GM18520 (cell line): ENCODE results near the gene ACE.

Experiments
- ATAC-seq: cut with Tn5 transposase; IDR thresholded peaks from one replicate; pipeline ENCODE4 v1.9.1; 2021; ENCODE audit not compliant: unreplicated experiment

Gene ACE

GRCh38 chr17:63476854-63477479, at the start of gene ACE:
Gene ACE, plus strand, starts transcription at chr17:63477061. Its CDS starts 34 bp downstream, at chr17:63477095.
- no peak for ATAC-seq

GRCh38 chr17:63429766-63430165, 47.1 kb upstream of the ACE start:
- no peak for ATAC-seq

- ATAC-seq, result no peak
These were observed 46.6 kb upstream of the ACE start for GRCh38 chr17:63430223-63430622.

- ATAC-seq, result no peak
These were observed 45.3 kb upstream of the ACE start for GRCh38 chr17:63431618-63431938.

- no peak for ATAC-seq
These were observed 44.7 kb upstream of the ACE start for GRCh38 chr17:63431939-63432804.

GRCh38 chr17:63433746-63434591, 42.9 kb upstream of the ACE start:
- no peak for ATAC-seq

- ATAC-seq, result no peak
These were observed 41.8 kb upstream of the ACE start for GRCh38 chr17:63434951-63435571.

GRCh38 chr17:63435681-63436522, 41.0 kb upstream of the ACE start:
- ATAC-seq, result no peak

GRCh38 chr17:63436523-63437110, 40.2 kb upstream of the ACE start:
- ATAC-seq, result no peak

- ATAC-seq, result no peak
These were observed 39.4 kb upstream of the ACE start for GRCh38 chr17:63437287-63438091.

GRCh38 chr17:63438092-63439051, 38.5 kb upstream of the ACE start:
- no peak for ATAC-seq

- no peak for ATAC-seq
These were observed 37.2 kb upstream of the ACE start for GRCh38 chr17:63439687-63440086.

- ATAC-seq, result no peak
These were observed 36.6 kb upstream of the ACE start for GRCh38 chr17:63440127-63440769.

- ATAC-seq, result no peak
These were observed 36.0 kb upstream of the ACE start for GRCh38 chr17:63440770-63441335.

- ATAC-seq, result no peak
These were observed 35.2 kb upstream of the ACE start for GRCh38 chr17:63441654-63442053.

- no peak for ATAC-seq
These were observed 34.8 kb upstream of the ACE start for GRCh38 chr17:63442074-63442473.

- no peak for ATAC-seq
These were observed 34.3 kb upstream of the ACE start for GRCh38 chr17:63442549-63443035.
